DMS153 treated with DMSO at 0.1 percent for 48 hours (cell line): Measurements from ENCODE around the gene GLYATL3.
A peak's percentile ranks its signal among the peaks of the same experiment; 100 is the strongest.
"Not testable (repeated sequence)": the region's sequence is repeated elsewhere in the genome, so short reads cannot be mapped to it uniquely, and the experiment has no call there.

ENCODE experiments used
- DNase-seq: peaks from one replicate; lab custom pipeline; 2025; ENCODE audit not compliant: unreplicated experiment; lab: John Stamatoyannopoulos, UW

Gene GLYATL3

GRCh38 chr6:49499623-49500022 lies at the start of gene GLYATL3:
Gene GLYATL3 (plus strand): TSS chr6:49499923. CDS start chr6:49511991, 12,068 bp downstream.
- DNase-seq: no peak

GRCh38 chr6:49453221-49453620 lies 46.5 kb upstream of the GLYATL3 start:
- no peak for DNase-seq

GRCh38 chr6:49454787-49455709 lies 44.7 kb upstream of the GLYATL3 start:
- no peak for DNase-seq

DNA sequence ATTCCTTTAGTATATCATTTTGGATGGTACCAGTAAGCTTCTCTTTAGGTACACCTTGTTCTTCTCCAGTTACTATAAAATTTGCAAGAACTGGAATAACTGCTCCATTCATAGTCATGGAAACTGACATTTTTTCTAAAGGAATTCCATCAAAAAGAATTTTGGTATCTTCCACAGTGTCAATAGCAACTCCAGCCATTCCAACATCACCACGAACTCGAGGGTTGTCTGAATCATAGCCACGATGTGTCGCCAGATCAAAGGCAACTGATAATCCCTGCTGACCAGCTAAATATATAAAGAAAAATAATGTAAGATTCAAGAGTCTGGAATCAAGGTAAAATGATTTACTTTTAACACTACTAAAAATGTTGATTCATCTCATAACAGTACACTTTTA lies 42.0 kb upstream of the GLYATL3 start:
- no peak for DNase-seq

DNA sequence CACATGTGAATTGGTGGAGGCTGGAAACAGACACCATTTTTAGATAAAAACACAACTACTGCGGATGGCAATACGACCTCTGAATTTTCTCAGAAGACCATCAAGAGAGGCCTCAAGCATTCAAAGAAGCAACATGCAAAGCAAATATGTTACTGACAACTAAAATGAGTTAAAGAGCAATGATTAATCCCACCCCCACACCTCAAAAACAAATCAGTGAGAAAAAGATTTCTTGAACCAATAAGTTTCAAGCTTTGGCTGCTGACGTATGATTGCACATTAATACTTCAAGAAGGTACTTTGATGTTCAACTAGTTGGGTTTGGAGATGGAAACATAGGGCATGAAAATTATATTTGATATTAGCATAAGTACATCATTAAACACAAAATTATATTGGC lies 37.7 kb upstream of the GLYATL3 start:
- DNase-seq: no peak

- DNase-seq: no peak
Measured at GRCh38 chr6:49462599-49462926, 37.2 kb upstream of the GLYATL3 start.

DNA sequence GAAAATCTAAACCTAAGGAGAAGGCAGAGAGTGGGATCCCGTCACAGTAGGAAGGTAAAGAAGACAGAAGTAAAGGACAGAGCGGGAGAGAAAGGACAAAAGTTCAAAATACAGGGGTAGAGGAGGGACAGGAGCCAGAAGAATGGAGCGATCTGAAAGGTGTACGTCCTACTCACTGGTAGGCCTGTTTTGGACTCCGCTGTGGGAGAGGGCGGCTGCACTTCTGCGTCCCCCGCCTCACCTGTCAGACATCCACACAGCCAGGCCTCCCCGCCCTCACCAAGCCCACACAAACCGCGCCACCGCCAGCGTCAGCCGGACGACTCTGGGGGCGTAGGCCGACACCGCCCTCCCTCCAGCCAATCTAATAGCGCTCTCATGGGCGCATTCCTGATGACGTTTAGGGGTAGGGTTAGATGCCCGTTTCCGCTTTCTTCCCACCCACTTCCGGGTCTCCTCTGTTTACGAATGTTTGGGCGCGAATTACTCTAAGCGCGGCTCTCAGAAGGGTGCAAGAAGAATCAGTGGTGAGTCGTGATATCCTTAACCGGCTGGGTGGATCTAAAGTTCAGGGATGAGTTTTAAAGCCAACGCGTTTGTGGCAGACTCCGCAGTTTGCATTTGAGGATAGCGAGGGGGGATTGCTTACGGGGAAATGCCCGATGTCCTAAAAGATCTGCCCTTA lies 36.7 kb upstream of the GLYATL3 start, which contains the start of the genes CENPQ and MMUT:
CENPQ (plus strand) TSS at position 444 of the 685 bp plus-strand sequence. CDS start 6,807 bp downstream, outside the sequence.
MMUT (minus strand) TSS at position 327 of the 685 bp plus-strand sequence. CDS start 3,787 bp downstream, outside the sequence.
- DNase-seq: peak; percentile 89

- no peak for DNase-seq
Measured at GRCh38 chr6:49463612-49463967, 36.1 kb upstream of the GLYATL3 start.

- DNase-seq: no peak
Measured at GRCh38 chr6:49464691-49465090, 35.0 kb upstream of the GLYATL3 start.

- no peak for DNase-seq
Measured at GRCh38 chr6:49468042-49468441, 31.7 kb upstream of the GLYATL3 start.

GRCh38 chr6:49476564-49476963 lies 23.2 kb upstream of the GLYATL3 start:
- DNase-seq: not testable (repeated sequence)

DNA sequence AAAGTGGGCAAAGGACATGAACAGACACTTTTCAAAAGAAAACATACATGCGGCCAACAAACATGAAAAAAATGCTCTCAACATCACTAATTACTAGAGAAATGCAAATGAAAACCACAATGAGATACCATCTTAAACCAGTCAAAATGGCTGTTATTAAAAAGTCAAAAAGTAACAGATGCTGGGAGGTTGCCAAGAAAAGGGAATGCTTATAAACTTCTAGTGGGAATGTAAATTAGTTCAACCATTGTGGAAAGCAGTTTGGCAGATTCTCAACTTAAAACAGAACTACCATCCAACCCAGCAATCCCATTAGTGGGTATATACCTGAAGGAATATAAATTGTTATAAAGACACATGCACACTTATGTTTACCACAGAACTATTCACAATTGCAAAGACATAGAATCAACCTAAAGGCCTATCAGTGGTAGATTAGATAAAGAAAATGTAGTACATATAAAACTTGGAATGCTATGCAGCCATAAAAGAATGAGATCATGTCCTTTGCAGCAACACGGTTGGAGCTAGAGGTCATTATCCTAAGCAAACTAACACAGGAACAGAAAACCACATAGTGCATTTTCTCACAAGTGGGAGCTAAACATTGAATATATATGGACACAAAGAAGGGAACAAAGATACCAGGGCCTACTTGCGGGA lies 20.3 kb upstream of the GLYATL3 start:
- no peak for DNase-seq

GRCh38 chr6:49481846-49482245 lies 17.9 kb upstream of the GLYATL3 start:
- not testable (repeated sequence) for DNase-seq

- not testable (repeated sequence) for DNase-seq
Measured at GRCh38 chr6:49483380-49483779, 16.3 kb upstream of the GLYATL3 start.

GRCh38 chr6:49490633-49491032 lies 9.1 kb upstream of the GLYATL3 start:
- no peak for DNase-seq

DNA sequence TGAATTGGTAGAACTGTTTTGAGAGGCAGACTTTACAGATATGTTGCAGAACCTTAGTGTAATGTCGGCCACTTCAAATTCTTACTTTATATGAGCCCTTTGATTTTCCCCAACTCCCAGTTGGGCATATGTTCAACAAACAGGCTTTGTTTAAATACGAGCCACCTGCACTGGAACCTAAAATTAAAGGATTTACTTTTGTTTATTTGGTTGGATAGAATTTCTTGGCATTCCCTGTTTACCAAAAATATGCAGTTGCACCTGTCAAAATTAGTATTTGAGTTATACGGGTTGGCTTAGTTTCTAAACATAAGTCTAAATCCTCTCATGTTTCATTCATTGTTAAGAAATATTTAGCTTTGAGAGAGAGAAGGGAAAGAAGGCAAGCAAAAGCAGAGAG lies 2.4 kb upstream of the GLYATL3 start:
- DNase-seq: no peak

GRCh38 chr6:49499126-49499525 lies 597 bp upstream of the GLYATL3 start:
- DNase-seq: no peak

- DNase-seq: no peak
Measured at GRCh38 chr6:49504666-49505065, 4.9 kb downstream of the GLYATL3 start.

DNA sequence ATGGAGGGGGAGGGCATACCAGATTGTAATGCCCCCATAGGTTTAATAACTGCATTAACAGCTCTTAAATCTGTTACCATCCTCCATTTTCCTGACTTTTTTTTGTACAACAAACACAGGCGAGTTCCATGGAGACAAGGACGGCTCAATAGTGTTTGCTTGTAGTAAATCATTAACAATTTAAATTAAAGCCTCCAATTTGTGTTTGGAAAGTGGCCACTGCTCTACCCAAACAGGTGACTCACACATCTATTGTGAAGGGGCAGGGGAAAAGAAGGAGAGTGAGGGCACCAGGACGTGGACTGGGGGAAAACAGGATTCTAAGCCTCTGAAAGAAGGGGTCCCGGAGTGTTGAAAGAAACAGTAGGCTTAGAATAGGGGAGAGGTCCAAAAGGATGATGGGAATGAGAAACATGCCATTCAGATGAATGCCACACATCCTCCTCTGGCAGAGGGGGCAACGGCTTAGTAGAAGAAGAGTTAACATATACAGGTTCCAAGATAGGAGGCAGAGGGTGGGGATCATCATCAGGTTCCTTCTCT lies 6.9 kb downstream of the GLYATL3 start:
- DNase-seq: no peak

DNA sequence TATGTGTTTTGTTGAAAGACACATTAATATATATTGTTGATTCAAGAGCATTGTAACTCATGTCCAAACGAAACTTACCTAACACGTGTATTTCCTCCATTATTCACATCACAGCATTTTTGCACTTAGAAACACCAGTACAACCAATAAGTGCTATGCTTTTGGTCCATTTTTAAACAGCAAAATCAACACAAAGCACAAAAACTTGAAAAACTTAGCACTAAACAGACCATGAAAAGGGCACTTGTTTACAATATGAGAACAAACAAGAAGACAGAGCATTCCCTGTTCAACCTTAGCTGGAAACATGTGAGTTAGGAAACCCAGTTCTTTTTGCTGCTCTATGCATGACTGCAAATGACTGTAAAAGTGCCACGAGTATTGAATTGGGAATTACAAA lies 9.6 kb downstream of the GLYATL3 start:
- no peak for DNase-seq
